Liver (tissue), 3 donors: ENCODE data around the gene MMP2.

Source experiments
- ATF3 ChIP-seq: IDR thresholded peaks from 2 replicates; pipeline ENCODE4 v1.6.1; 2016; ENCODE audit warnings: antibody characterized with exemption
- EGR1 ChIP-seq, 2 donors: IDR thresholded peaks; 2 replicates each; pipeline ENCODE4 v1.6.1; 2016 to 2018; ENCODE audit warnings: antibody characterized with exemption in 2 of 2, low read depth in 2 of 2
- GABPA ChIP-seq, 2 donors: IDR thresholded peaks in 1 of 2; conservative IDR thresholded peaks in 1 of 2; 2 replicates each; pipeline ENCODE4 v1.6.1; 2016; ENCODE audit warnings: antibody characterized with exemption in 2 of 2, mild to moderate bottlenecking in 1 of 2, moderate library complexity in 1 of 2
- RAD21 ChIP-seq, 2 donors: IDR thresholded peaks; 2 replicates each; pipeline ENCODE4 v1.6.1; 2016; ENCODE audit warnings: antibody characterized with exemption in 2 of 2, mild to moderate bottlenecking in 2 of 2
- TAF1 ChIP-seq: conservative IDR thresholded peaks from 2 replicates; pipeline ENCODE4 v1.6.1; 2016; ENCODE audit warnings: antibody characterized with exemption, mild to moderate bottlenecking
- TF ChIP-seq, protein P1 (sequence below): fragments of 150-350 bp; IDR thresholded peaks from 2 replicates; pipeline ENCODE4 v1.5.1; 2017; ENCODE audit warnings: improper control_type of control experiment, low read depth, low read length; ENCODE audit not compliant: missing input control
- TF ChIP-seq, protein P2 (sequence below): IDR thresholded peaks from 2 replicates; pipeline ENCODE4 v1.6.1; 2016; ENCODE audit warnings: antibody characterized with exemption, mild to moderate bottlenecking
- TF ChIP-seq, protein P3 (sequence below): IDR thresholded peaks from 2 replicates; pipeline ENCODE4 v1.6.1; 2016; ENCODE audit warnings: antibody characterized with exemption
- donor health status: healthy.
- donor health status: healthy.

DNA sequence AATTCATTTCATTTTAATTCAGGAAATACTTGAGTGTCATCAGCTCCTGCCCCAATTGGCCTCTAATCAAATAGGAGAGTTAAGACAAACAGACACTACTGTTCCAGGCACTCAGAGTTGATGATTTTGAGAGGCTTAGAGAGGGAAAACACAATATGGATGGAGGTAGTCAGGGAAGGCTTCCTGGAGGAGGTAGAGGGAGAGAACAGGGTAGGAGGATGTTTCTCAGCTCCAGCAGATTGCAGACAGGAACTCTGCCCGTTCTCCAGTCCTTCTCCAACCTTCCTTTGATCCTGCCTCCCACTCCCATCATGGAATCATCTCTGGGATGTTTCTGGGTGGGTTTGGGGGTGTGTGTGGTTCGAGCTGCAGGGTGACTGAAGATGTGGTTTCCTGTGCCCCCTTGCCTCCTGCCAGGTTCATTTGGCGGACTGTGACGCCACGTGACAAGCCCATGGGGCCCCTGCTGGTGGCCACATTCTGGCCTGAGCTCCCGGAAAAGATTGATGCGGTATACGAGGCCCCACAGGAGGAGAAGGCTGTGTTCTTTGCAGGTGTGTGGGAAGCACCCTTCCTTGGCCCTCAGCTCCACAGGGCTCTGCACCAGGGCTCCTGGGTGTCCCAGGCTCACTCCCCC, 17.6 kb downstream of the MMP2 start:
- TF ChIP-seq, protein P1, sequence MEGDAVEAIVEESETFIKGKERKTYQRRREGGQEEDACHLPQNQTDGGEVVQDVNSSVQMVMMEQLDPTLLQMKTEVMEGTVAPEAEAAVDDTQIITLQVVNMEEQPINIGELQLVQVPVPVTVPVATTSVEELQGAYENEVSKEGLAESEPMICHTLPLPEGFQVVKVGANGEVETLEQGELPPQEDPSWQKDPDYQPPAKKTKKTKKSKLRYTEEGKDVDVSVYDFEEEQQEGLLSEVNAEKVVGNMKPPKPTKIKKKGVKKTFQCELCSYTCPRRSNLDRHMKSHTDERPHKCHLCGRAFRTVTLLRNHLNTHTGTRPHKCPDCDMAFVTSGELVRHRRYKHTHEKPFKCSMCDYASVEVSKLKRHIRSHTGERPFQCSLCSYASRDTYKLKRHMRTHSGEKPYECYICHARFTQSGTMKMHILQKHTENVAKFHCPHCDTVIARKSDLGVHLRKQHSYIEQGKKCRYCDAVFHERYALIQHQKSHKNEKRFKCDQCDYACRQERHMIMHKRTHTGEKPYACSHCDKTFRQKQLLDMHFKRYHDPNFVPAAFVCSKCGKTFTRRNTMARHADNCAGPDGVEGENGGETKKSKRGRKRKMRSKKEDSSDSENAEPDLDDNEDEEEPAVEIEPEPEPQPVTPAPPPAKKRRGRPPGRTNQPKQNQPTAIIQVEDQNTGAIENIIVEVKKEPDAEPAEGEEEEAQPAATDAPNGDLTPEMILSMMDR: no peak
- TF ChIP-seq TAF1 (no peak), RAD21 (IDR thresholded peaks at IDR 0.05) (no peak), EGR1 (IDR thresholded peaks at IDR 0.05; ENCODE audit: low read depth in 2 of 2) (no peak), GABPA (IDR thresholded peaks at IDR 0.05 in 1 of 2, conservative IDR thresholded peaks at IDR 0.05 in 1 of 2) (no peak), ATF3 (no peak)
- TF ChIP-seq, protein P2, sequence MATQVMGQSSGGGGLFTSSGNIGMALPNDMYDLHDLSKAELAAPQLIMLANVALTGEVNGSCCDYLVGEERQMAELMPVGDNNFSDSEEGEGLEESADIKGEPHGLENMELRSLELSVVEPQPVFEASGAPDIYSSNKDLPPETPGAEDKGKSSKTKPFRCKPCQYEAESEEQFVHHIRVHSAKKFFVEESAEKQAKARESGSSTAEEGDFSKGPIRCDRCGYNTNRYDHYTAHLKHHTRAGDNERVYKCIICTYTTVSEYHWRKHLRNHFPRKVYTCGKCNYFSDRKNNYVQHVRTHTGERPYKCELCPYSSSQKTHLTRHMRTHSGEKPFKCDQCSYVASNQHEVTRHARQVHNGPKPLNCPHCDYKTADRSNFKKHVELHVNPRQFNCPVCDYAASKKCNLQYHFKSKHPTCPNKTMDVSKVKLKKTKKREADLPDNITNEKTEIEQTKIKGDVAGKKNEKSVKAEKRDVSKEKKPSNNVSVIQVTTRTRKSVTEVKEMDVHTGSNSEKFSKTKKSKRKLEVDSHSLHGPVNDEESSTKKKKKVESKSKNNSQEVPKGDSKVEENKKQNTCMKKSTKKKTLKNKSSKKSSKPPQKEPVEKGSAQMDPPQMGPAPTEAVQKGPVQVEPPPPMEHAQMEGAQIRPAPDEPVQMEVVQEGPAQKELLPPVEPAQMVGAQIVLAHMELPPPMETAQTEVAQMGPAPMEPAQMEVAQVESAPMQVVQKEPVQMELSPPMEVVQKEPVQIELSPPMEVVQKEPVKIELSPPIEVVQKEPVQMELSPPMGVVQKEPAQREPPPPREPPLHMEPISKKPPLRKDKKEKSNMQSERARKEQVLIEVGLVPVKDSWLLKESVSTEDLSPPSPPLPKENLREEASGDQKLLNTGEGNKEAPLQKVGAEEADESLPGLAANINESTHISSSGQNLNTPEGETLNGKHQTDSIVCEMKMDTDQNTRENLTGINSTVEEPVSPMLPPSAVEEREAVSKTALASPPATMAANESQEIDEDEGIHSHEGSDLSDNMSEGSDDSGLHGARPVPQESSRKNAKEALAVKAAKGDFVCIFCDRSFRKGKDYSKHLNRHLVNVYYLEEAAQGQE: no peak
- TF ChIP-seq, protein P3, sequence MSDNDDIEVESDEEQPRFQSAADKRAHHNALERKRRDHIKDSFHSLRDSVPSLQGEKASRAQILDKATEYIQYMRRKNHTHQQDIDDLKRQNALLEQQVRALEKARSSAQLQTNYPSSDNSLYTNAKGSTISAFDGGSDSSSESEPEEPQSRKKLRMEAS: no peak
